ENCODE measurements around the gene SELENOO.

DNA sequence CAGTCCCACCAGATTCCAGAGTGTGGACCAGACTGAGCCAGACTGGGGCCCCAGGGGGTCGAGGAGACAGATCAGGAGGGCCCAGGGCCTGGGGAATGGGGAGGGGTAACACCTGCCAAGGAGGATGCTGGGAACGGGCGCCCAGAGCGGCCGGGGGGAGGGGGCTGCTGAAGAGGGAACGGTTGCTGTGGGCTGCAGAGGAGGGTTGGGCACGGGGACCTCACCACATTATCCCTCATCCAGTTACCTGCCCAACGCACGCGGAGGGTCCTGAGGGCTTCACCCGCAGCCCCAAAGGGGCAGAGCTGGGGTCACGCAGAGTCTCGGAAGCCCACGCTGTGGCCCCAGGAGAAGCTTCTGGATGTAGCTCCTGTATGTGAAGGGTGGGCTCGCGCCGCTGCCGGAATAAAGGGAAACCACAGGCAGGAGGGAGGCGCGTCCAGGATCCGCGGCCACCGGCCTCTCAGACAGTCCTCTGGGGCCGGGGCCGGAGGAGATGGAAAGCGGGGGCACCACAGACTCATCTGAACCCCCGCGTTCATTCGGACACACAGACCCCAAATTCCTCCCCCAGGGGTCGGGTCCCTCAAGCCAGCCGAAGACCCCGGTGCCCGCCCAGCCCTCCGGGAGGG is 866 bp upstream of the SELENOO start:
- TF ChIP-seq NBN (conservative IDR thresholded peaks at IDR 0.05) (no peak), REPIN1 (CRISPR knock-in tag; IDR thresholded peaks at IDR 0.05; ENCODE audit: borderline replicate concordance, low read depth) (no peak), RFX5 (IDR thresholded peaks at IDR 0.05; ENCODE audit: low read depth, low read length) (no peak), ATM (IDR thresholded peaks at IDR 0.05; ENCODE audit: borderline replicate concordance) (no peak), ZNF841 (CRISPR knock-in tag; IDR thresholded peaks at IDR 0.05; ENCODE audit: borderline replicate concordance) (no peak), EZH2 (conservative IDR thresholded peaks at IDR 0.05; ENCODE audit: low read depth, low read length) (no peak), ERF (CRISPR knock-in tag; IDR thresholded peaks at IDR 0.05) (no peak), NR2C2 (CRISPR knock-in tag; IDR thresholded peaks at IDR 0.05; ENCODE audit: borderline replicate concordance) (no peak), BORCS8-MEF2B (CRISPR knock-in tag; IDR thresholded peaks at IDR 0.05) (no peak), CHD2 (IDR thresholded peaks at IDR 0.05; ENCODE audit: low read depth, low read length) (no peak), POLR2A (IDR thresholded peaks at IDR 0.05; ENCODE audit: insufficient read depth in 1 of 2, low read depth in 2 of 2, low read length in 2 of 2) (peak in 1 of 2 experiments; percentile 31; a peak in 1 of 4 replicates)
- TF ChIP-seq, protein P1, sequence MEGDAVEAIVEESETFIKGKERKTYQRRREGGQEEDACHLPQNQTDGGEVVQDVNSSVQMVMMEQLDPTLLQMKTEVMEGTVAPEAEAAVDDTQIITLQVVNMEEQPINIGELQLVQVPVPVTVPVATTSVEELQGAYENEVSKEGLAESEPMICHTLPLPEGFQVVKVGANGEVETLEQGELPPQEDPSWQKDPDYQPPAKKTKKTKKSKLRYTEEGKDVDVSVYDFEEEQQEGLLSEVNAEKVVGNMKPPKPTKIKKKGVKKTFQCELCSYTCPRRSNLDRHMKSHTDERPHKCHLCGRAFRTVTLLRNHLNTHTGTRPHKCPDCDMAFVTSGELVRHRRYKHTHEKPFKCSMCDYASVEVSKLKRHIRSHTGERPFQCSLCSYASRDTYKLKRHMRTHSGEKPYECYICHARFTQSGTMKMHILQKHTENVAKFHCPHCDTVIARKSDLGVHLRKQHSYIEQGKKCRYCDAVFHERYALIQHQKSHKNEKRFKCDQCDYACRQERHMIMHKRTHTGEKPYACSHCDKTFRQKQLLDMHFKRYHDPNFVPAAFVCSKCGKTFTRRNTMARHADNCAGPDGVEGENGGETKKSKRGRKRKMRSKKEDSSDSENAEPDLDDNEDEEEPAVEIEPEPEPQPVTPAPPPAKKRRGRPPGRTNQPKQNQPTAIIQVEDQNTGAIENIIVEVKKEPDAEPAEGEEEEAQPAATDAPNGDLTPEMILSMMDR (CRISPR knock-in tag; IDR thresholded peaks at IDR 0.05): no peak

Data from HepG2 (cell line).